GM19351 (cell line): ENCODE measurements around the gene COPS9.

Source experiments
- ATAC-seq: cut with Tn5 transposase; IDR thresholded peaks from one replicate; pipeline ENCODE4 v1.9.1; 2021; ENCODE audit warnings: mild to moderate bottlenecking, moderate library complexity; ENCODE audit not compliant: unreplicated experiment

COPS9 gene

DNA sequence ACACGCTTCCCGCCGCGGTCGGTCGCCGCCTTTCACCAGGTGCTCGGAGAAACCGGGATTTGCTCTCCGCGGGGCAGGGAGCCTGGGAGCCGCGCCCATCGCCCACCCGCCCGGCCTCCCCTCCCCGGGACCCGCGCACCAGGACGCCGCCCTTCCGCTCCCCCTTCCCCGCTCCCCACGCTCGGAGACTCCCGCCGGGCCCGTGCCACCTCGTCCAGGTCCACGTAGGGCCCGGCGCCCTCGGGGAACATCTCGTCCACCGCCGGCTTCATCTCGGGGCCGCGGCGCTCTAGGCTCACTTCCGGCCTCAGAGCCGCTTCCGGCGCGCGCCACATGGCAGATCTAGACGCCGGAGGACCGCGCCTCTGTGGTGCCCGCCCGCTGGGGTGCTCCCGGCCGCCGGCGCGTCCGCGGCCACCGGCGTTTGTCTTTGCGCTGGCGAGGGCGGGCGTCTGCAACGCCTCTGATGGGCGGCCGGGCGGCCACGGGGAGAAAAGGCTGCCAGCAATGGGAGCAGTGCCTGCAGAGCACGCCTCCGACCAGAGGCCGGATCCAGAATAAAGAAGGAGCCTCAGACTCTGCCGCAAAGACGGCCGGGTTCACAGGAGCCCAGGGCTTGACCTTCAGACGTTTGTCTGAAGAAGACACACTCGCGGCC is at the start of gene COPS9:
Gene COPS9 (minus strand): TSS at position 293 of the 658 bp plus-strand sequence. CDS start 21 bp downstream, at position 272.
- peak; percentile 94 for ATAC-seq

DNA sequence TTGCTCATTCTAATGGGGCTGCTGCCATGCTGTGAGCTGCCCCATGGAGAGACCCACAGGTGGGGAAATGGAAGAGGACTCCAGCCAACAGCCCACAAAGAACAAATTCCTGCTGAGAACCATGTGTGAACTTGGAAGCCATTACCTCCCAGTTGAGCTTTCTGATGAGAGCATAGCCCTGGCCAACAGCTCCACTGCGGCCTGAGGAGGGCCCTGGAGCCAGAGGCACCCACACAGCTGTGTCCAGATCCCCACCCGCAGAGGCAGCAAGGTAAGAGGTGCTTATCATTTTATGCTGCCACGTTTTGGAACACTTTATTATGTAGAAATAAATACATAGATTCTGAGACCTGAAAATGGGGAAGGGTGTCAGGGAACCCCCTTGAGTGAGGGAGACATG is 48.6 kb upstream of the COPS9 start:
- ATAC-seq: no peak

DNA sequence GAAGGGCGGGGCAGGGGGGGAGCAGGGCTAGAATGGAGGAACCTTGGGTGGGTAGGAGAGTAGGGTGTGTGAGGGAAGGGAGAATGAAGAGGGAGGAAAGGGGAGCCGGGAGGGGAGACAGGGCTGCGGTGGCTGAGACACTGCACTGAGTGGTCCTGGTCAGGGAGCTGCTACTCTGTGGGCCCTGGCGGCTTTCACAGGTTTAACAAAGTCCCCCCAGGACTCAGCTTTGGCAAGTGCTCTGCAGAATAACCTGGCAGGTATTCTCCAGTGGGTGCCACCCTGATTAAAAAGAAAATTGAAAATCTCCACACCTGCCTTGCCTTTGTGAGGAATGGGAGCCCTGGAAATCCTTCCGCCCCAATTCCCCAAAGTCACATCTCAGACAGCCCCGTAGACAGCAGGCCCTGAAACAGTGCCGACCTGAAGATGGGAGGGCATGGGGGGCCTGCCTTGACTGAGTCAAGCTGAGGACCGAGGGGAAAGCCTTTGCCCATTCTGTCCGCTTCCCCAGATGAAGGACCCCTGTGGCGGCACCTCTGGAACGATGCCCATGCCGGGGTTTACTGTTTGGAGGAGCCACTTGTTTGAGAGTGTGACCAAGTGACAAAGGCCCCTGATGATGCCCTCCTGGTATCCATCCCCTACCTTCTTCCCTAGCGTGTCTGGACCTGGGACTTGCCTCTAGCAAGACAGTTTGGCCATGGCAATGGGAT is 47.9 kb upstream of the COPS9 start:
- ATAC-seq: no peak

DNA sequence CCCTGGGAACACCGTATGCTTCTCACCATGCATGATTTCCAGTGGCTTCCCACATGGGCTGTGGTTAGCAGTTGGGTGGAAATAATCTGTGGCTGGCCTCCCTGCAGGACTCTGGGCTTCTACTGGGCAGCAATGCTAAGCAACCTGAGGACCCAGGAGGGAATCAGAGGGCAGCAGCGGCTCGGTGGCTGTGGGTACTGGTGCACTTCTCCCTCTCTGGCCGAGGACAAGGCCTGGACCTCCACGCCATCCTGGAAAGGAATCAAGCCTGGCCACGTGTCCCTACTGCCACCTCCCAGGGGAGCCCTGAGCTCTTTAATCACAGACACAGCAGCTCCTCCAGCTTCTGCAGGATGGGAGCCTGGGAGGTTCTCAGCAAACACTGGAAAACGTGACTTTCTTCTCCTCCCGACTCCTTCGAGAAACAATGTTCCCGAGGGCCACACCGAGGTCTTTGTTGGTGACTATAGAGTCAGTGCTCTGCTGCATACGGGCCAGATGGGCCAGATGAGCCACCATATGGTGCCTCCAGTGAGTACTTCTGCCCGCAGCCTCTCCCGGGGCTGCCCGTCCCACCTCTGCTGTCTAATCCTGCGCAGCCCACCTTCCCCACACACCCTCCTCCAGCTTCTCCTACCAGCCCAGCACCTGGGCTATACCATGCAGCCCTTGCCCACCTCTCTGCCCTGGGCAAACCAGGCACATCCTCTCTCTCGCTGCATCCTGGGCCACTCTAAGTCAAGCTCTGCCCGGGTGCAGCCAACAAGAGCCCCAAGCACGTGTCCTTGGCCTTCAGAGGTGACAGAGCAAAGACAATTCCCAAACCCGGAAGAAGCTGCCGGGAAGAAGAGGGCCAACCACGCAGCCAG is 47.1 kb upstream of the COPS9 start:
- ATAC-seq: no peak

DNA sequence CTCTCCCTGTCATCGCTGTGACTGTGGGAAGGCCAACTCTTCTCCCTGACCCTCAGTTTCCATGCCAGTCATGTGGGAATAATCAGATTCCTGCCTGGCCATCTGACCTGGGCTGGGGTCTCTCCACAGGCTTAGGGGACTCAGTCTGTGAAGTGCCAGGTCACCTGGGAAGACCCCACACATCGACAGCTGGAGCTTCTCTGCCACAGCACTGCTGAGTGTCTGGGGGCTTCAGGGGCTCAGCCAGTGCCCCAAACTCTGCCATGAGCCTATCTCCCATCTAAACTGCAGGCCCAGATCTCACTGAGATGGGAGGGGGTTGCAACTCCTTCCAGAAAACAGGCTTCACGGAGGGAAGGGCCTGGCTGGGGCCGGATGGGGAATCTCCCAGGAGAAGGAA is 46.4 kb upstream of the COPS9 start:
- ATAC-seq: no peak

DNA sequence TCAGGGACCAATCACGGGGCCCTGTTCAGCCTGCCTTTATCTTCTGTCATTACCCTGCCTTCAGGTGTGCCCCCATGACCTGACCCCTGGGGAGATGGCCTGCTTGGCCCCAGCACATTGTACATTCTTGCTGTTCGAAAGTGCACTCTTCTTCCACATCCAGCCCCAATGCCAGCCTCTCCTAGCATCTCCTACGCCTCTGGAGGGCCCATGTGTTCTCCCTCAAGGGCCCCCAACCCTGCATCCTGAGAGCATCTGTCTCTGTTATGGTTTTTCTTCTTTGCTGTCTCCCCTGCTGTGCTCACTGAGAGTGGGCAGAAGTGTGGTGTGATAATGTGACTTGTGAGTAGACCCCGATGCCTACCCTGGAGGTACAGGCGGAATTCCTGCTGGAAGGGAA is 45.9 kb upstream of the COPS9 start:
- ATAC-seq: no peak

DNA sequence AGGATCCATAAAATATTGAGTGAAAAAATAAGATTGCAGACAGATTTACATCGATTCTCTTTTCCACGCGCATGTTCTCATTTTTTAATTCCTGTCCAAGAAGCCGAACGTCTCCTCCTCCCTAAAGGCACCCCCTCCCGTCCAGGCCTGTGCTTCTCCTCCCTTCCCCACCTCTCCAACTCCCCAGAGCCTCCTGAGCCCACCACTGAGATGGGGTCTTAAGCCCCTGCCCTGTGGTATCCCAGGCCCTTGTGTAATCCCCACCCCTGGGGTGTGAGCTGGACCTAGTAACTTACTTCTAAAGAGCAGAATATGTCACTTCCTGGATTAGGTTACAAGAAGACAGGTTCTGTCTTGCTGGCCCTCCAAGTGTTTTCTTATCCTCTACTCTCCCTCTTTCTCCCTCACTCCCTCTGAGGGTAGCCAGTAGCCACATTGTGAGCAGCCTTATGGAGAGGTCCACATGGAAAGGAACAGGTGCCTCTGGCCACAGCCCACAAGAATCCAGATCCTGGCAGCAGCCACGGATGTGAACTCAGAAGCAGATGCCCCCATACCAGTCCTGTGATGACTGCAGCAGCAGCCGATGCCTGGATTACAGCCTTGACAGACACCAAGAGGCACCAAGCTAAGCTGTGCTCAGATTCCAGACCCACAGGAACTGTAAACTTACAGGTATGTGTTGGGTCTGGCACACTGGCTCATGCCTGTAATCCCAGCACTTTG is 44.0 kb upstream of the COPS9 start:
- ATAC-seq: no peak

DNA sequence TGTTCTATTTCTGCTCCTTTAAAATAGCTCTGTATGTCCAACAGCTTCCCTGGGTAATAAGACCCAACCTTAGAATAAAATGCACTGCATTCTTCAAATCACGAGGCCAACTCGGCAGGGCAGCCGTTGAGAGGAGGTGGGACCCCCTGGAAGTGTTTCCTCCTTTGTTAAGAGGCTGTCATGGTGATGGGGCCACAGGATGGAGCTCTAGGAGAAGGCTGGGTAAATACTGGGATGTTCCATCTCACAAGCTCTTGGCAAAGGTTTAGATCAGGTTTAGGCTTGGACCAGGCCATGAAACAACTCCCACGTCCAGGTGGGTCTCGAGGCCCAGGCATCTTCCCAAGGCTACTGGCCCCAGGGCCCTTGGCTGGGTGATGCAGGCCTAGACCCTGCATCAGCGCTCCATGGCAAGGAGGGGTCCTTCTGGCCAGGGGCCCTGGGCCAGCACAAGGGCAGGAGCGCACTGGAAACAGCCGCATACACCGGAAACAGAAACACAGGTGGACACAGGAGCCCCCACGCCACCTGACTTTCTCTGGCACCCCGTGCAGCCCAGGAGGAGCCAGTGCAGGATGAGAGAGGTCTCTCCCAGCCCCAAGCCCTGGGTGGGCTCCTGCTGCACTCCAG is 43.2 kb upstream of the COPS9 start:
- no peak for ATAC-seq

DNA sequence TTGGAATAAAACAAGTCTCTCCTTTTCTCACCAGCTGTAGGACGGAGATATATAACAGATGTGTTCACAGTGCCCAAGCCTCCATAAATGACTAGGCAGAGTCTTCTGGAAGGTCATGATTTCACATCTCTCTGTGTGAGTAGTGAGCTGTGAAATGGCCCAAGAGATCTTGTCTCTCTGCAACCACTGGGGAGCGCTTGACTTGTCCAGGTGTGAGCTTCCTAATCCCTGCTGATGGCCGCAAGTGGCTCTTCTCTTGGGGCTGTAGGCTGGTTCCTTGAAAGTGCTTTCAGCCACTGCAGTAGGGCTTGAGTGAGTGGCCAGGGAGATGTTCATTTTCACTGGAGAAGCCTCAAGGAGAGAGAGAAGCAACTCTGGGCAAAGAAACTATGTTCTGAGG is 42.5 kb upstream of the COPS9 start:
- ATAC-seq: no peak

DNA sequence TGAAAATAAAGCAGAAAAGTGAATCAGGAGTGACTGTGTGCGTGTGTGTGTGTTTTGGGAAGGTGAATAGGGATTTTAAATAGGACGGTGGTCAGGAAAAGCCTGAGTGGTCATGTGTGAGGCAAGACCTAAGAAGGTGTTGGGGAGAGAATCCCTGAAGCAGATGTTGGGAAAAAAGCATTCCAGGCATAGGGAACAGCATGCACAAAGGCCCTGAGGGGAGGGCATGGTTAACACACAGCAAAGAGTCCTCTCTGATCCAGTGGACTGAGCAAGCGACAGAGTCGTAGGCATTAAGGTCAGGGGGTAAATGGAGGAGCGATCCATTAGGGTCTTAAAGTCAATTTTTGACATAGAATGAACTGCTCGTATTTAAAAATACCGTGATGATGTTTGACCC is 38.4 kb upstream of the COPS9 start:
- ATAC-seq: no peak

DNA sequence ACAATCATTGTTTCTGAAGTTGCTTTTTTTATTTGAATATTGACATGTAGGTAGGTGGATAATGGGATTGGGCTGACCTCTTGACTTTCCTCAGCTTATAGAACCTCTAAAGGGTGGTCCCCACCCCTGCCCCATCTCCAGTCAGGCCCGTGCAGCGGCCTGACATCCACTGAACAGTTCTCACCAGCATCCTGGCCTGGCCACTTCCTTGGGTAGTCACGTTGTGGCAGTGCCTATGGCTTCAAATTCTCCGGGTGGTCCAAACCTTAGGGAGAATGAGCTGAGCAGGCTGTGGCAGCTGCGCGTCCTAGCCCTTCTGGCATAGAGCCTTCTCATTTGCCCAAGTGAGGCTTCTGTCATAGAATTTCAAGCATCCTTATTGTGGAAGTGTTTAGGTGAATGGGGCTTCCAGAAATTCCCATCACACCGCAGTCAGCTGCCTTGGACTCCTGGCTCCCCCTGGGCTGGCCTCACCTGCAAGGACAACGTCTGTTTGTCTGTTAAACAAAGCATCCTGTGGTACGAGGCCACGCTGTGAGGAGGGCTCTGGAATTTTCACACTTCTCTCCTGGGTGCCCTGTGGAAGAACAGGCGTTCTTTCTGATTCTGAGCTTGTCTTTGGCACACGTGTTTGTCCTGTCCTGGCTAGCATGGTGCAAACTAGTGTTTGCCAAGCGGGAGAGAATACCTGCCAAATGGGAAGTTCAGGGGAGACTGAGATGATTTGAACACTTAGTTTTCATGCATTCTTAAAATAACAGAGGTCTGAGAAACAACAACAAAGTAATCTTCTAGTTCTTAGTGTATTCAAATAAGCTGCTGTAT is 36.2 kb upstream of the COPS9 start:
- no peak for ATAC-seq

DNA sequence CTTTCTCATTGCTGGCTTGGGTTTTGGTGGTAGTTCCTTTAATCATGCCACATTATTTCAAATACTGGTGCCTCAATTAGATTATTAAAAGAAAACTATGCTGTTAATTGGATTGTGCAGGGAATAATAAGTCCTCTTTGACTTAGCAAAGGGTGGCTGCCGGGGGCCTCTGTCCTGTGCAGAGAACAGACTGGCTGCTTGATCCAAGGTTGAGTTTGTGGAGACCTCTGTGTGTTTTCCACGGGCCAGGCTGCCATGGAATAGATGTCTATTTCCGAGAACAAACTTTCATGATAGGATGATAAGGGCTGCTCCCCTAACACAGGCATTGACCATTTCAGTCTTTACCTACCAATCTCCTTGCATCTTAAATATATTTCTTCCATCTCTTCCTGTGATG is 34.8 kb upstream of the COPS9 start:
- ATAC-seq: no peak

DNA sequence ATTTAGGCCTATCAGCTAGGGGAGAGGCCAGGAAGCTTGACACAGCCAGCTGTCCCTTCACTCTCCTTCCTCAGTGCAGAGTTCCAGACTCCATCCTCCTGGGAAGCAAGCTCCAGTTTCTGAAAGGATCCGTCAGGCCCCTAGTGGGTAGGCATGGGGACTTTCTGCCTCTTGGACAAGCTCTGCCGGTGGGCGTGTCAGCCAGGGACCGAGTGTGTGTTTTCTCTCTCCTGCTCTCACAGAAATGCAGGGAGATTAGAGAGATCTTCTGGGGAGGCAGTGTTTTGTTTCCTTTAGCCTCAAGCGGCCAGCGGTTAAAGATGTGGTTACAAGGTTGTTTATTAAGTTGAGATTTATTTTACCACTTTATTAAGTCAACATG is 34.2 kb upstream of the COPS9 start:
- no peak for ATAC-seq

DNA sequence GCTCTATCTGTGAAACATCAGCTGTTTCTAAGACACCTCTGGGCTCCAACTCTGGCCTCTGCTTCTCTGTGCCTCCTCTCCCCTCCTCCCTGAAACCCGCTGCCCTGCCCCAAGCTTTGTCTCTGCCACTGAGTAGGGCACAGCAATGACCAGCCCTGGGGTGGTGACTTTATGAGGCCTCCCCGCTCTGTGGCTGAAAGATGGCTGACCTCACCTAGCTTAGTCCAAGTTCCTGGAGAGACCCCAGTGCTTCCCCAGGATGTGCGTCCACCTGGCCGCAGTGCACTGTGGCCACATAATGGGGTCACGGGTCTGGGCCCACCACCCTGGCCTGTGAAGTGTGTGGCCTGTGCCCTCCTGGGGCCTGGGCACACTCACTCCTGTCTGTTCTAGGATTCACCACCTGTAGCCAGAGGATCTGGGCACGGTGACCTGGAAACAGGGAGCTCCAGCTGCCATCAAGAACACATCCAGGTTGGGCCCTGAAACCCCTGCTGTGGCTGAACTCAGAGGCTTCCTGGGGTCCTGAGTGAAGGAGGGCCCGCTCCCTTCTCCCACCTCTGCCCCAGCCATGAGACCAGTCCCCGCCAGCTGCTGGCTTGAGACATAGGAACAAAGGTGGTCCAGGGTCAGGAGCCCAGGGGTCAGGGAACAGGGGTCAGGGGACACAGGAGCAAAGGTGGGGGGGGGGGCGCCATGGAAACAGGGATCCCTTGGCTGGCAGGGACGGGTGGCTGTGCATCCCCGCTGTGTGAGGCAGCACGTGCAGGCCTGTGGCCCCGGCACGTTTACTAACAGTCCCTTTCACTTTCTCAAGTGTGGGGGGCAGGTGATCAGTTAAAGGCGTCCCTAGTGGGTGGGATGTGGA is 33.6 kb upstream of the COPS9 start:
- ATAC-seq: no peak

DNA sequence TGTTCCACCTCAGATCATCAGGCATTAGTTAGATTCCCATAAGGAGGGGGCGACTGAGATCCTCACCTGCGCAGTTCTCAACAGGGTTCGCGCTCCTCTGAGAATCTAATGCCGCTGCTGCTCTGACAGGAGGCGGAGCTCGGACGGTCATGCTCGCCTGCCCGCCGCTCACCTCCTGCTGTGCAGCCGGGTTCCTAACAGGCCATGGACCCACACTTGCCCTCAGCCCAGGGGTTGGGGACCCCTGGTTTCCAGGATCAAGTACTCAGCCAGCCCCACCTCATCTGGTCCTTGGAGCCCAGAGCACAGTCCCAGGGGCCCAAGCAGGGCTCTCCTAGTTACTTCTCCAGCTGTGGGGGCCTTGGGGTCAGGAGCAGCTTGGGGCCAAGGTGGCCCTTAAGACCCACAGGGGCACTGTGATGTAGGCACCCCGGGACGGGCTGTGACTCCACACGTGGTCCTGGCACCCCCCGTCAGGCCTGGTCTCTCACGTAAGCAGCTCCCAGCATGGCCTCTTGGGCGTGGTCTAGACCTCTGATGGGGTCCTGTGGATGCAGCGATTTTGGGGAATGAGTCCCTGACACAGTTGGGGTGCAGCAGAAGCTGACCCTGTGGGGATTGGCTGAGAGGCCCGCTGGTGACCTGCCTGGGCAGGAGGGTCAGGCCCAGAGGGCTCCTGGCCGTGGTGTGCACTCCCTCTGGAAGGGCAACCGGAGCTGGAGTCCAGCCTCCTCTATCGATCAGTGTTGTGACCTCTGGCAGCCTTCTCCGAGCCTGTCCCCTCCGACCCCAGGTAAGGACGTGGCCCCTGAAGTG is 32.6 kb upstream of the COPS9 start:
- ATAC-seq: no peak

DNA sequence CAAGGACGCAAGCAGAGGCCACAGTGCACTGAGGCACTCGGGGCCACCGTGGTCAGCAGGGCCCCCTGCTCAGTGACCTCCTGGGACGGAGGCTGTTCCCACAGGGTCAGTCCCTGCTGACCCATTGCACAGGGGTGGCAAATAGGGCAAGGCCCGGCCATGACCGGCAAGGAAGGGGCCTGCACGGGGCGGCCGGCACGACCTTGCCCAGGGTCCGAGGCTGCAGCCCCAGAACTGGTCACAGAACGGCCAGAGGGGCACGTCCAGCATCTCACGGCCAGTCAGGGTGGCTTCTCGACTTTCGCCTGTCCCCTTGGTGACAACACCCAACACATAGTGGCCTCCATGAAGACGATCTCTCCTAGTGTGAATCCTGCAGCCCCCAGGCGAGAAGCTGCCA is 31.9 kb upstream of the COPS9 start:
- no peak for ATAC-seq

DNA sequence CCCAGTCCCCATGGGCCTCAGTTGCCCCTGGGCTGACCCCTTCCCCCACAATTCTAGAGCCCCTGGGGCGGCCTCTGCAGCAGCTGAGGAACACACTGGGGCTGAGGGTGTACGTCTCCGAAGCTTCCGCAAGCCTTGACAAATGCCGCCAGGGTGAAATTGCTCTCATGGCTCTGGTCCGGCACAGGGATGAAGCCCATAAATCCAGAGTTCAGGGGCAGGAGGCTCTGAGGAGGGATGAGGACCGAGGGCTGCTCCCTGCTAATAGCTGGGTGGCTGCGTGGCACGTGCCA is 31.4 kb upstream of the COPS9 start:
- no peak for ATAC-seq
